GM18526 (cell line): Measurements from ENCODE around the gene SLC18B1.

Source experiments
- POLR2A ChIP-seq: IDR thresholded peaks from 3 replicates; pipeline ENCODE4 v1.6.1; 2011; ENCODE audit not compliant: insufficient read length; ENCODE audit errors: extremely low read depth

SLC18B1 gene

DNA sequence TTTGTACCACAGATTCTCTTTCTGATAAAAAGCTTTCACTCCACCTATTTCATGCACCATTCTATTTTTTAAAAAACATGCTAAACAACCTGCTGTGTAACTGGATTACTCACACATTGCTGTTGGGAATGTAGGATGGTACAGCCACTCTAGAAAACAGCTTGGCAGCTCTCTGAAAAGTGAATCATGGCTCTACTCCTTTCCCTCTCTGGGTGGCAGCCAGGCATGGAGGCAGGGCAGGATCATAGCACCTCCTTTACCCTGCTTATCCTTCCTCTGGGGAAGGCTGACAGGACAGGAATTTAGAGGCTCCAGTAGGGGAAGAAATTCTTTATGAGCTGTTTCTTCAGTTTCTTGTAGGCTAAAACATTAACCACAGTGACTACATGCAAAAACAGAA is 34.1 kb downstream of the SLC18B1 start:
- no peak for TF ChIP-seq POLR2A

- TF ChIP-seq POLR2A: no peak
Measured at GRCh38 chr6:132763269-132763668, 35.2 kb downstream of the SLC18B1 start.

- TF ChIP-seq POLR2A: no peak
Measured at GRCh38 chr6:132760256-132760655, 38.2 kb downstream of the SLC18B1 start.

- TF ChIP-seq POLR2A: no peak
Measured at GRCh38 chr6:132758689-132759088, 39.7 kb downstream of the SLC18B1 start.

GRCh38 chr6:132752255-132752654 is 46.2 kb downstream of the SLC18B1 start:
- no peak for TF ChIP-seq POLR2A

DNA sequence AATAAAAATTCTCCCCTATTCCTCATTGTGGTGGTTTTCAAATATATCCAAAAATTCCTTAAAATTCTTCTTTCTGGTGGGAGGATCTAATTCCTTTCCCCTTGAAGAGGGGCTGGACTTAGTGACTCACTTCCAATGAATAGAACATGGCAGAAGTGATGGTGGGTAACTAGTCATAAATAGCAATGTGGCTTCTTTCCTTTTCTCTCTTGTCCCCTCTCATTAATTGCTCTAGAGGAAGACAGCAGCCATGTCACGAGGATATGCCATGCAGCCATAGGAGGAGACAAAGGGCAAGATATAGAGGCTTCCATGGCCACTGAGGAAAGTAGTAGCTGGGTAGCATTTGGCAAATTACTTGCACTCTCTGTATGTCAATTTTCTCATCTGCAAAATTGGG is 46.6 kb downstream of the SLC18B1 start:
- TF ChIP-seq POLR2A: no peak

- no peak for TF ChIP-seq POLR2A
Measured at GRCh38 chr6:132751306-132751705, 47.1 kb downstream of the SLC18B1 start.

GRCh38 chr6:132750455-132751248 is 47.8 kb downstream of the SLC18B1 start:
- TF ChIP-seq POLR2A: no peak

DNA sequence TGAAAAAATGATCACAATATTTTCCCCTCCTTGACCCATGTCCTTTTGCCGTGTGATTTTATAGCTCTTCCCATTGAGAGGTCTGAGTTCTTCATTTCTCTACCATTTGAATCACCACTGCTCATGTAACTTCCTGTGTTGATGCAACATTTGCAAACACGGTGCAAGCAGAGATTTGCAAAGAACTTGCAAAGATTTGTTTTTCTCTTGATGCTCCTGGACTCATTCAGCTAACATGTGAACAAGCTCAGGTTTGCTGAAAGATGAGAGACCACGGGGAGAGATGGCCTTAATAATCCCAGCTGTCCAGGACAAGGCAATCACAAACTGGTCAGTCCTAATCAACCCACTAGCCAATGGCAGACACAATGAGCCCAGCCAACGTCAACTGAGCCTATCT is 49.3 kb downstream of the SLC18B1 start:
- TF ChIP-seq POLR2A: no peak

DNA sequence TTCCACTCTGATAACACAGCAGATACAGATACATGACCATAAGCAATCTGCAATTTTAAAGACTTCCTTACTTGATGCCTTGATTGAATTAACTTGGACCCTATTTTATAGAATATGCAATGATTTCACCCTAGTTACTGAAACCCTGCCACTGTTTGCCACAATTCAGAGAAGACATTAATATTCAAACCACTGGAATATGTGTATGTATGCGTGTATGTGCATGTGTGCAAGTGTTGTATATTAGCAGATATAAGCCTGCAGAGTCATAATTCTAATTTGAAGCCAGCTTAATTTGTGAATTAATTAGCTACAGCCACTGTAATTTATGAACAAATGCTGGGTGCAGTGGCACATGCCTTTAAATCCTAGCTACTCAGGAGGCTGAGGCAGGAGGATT is 50.0 kb downstream of the SLC18B1 start:
- TF ChIP-seq POLR2A: no peak

- TF ChIP-seq POLR2A: no peak
Measured at GRCh38 chr6:132746048-132746447, 52.4 kb downstream of the SLC18B1 start.

- no peak for TF ChIP-seq POLR2A
Measured at GRCh38 chr6:132742495-132742894, 55.9 kb downstream of the SLC18B1 start.

- TF ChIP-seq POLR2A: no peak
Measured at GRCh38 chr6:132741281-132741680, 57.2 kb downstream of the SLC18B1 start.

GRCh38 chr6:132736239-132736638 is 62.2 kb downstream of the SLC18B1 start:
- no peak for TF ChIP-seq POLR2A

GRCh38 chr6:132734694-132735236 is 63.7 kb downstream of the SLC18B1 start:
- no peak for TF ChIP-seq POLR2A

DNA sequence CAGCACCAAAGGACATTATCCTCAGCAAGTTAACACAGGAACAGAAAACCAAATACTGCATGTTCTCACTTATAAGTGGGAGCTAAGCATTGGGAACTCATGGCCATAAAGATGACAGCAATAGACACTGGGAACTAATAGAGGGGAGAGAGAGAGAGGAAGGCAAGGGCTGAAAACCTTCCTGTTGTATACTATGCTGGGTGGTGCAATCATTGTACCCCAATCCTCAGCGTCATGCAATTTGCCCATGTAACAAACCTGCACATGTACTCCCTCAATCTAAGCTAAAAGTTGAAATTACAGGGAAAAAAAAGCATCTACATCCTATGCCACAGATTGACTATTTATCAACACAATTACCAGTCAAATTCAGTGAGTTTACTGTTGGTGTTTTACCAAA is 64.6 kb downstream of the SLC18B1 start:
- no peak for TF ChIP-seq POLR2A

GRCh38 chr6:132733283-132733682 is 65.2 kb downstream of the SLC18B1 start:
- no peak for TF ChIP-seq POLR2A
